K562 (cell line): Measurements from ENCODE around the gene ALDH5A1. TPM values are rescaled to one million over a fixed set of nuclear protein-coding genes. Genes with fewer than 3 reads are reported as not detected.

Source experiments
- FOXA3 ChIP-seq, 2 experiments: fragments of 450-650 bp in 1 of 2; sonication (generic) in 1 of 2; formaldehyde crosslinking; IDR thresholded peaks in 1 of 2; conservative IDR thresholded peaks in 1 of 2; 2 replicates each; pipeline versions ENCODE4 v1.4.0 to v1.8.0; 2020 to 2022; ENCODE audit warnings: mild to moderate bottlenecking in 2 of 2, missing genetic modification reagents in 1 of 2
- MTA3 ChIP-seq: fragments of 450-650 bp; formaldehyde crosslinking; IDR thresholded peaks from 2 replicates; pipeline ENCODE4 v1.6.1; 2017; ENCODE audit warnings: mild to moderate bottlenecking, borderline replicate concordance
- PHF20 ChIP-seq: fragments of 450-650 bp; IDR thresholded peaks from 2 replicates; pipeline ENCODE4 v1.6.1; 2018; ENCODE audit not compliant: partially characterized antibody
- SOX6 ChIP-seq: fragments of 450-650 bp; IDR thresholded peaks from 2 replicates; pipeline ENCODE4 v1.6.1; 2014; ENCODE audit warnings: mild to moderate bottlenecking
- TFAM ChIP-seq: fragments of 250-450 bp; sonication (Bioruptor Pico); conservative IDR thresholded peaks from 2 replicates; pipeline ENCODE4 v1.5.0; 2021; ENCODE audit warnings: mild to moderate bottlenecking, moderate library complexity
- TOE1 ChIP-seq, 2 experiments: fragments of 450-650 bp in 1 of 2; sonication (generic) in 1 of 2; formaldehyde crosslinking in 1 of 2; IDR thresholded peaks; 2 replicates each; pipeline versions ENCODE4 v1.7.1 to v1.8.0; 2016 to 2022; ENCODE audit warnings: borderline replicate concordance in 2 of 2, mild to moderate bottlenecking in 2 of 2, antibody characterized with exemption in 1 of 2, inconsistent platforms in 1 of 2, low read depth in 1 of 2, missing genetic modification reagents in 1 of 2, moderate library complexity in 1 of 2
- TRIM28 ChIP-seq: fragments of 450-650 bp; IDR thresholded peaks from 2 replicates; pipeline ENCODE4 v1.6.1; 2017
- ZNF398 ChIP-seq: fragments of 250-450 bp; sonication (Bioruptor Pico); IDR thresholded peaks from 2 replicates; pipeline ENCODE4 v1.8.0; 2021; ENCODE audit warnings: moderate library complexity, mild to moderate bottlenecking, inconsistent platforms
- ZNF512 ChIP-seq: IDR thresholded peaks from 2 replicates; pipeline ENCODE4 v1.6.1; 2016; ENCODE audit warnings: missing genetic modification characterization, missing compliant biosample characterization
- ZNF655 ChIP-seq: fragments of 250-450 bp; sonication (Bioruptor Pico); IDR thresholded peaks from 2 replicates; pipeline ENCODE4 v1.5.0; 2021
- polyA plus RNA-seq, 8 experiments: library from polyadenylated mRNA; depleted of rRNA in 4 of 8; stranded (reverse) in 5 of 8; unstranded in 3 of 8; fragments of >200 nt; fragmentation: Nextera tagmentation in 2 of 8; fragmentation: Illumina TruSeq in 1 of 8; extraction: Ambion mirVana in 2 of 8; extraction: Trizol in 1 of 8; gene quantifications; 2 replicates each; pipeline versions ENCODE4 v1.2.1 to v1.2.3, GENCODE V29; 2011 to 2014; ENCODE audit warnings: inconsistent platforms in 1 of 8, missing spikeins in 1 of 8
- total RNA-seq, 7 experiments: library from RNA; depleted of rRNA in 6 of 7; stranded (reverse); fragments of >200 nt in 6 of 7; fragmentation: Illumina TruSeq in 2 of 7; extraction: Trizol in 2 of 7; gene quantifications; 2 replicates each; pipeline versions ENCODE4 v1.2.1 to v1.2.3, GENCODE V29; 2011 to 2021; ENCODE audit warnings: low replicate concordance in 1 of 7

ALDH5A1 gene
- total and polyA plus RNA-seq, 9 of the 15 experiments (the other 6 are each of a cell fraction or from before 2014, with no cell fraction given) = 2.2 to 19.7 (median 9.5) TPM

- TF ChIP-seq ZNF398 (CRISPR knock-in tag) (no peak), TOE1 (IDR thresholded peaks at IDR 0.05; ENCODE audit: borderline replicate concordance) (no peak), TOE1 (CRISPR knock-in tag; IDR thresholded peaks at IDR 0.05; ENCODE audit: borderline replicate concordance, low read depth) (no peak), TFAM (CRISPR knock-in tag) (no peak), SOX6 (no peak), ZNF655 (CRISPR knock-in tag) (no peak), FOXA3 (CRISPR knock-in tag; conservative IDR thresholded peaks at IDR 0.05 in 1 of 2, IDR thresholded peaks at IDR 0.05 in 1 of 2) (no peak), PHF20 (no peak), MTA3 (no peak), ZNF512 (no peak), TRIM28 (no peak)
Observed at GRCh38 chr6:24554474-24554873, 59.7 kb downstream of the ALDH5A1 start (continued).
